K562 (cell line): ENCODE results near the gene PCBP3. TPM values are rescaled to one million over a fixed set of nuclear protein-coding genes. Genes with fewer than 3 reads are reported as not detected.

ENCODE experiments used
- CC2D1A ChIP-seq: fragments of 450-650 bp; IDR thresholded peaks from 2 replicates; pipeline ENCODE4 v1.6.1; 2017; ENCODE audit warnings: mild to moderate bottlenecking
- ZNF717 ChIP-seq: fragments of 250-450 bp; sonication (Bioruptor Pico); IDR thresholded peaks from 2 replicates; pipeline ENCODE4 v1.5.0; 2021
- polyA plus RNA-seq, 8 experiments: library from polyadenylated mRNA; depleted of rRNA in 4 of 8; stranded (reverse) in 5 of 8; unstranded in 3 of 8; fragments of >200 nt; fragmentation: Nextera tagmentation in 2 of 8; fragmentation: Illumina TruSeq in 1 of 8; extraction: Ambion mirVana in 2 of 8; extraction: Trizol in 1 of 8; gene quantifications; 2 replicates each; pipeline versions ENCODE4 v1.2.1 to v1.2.3, GENCODE V29; 2011 to 2014; ENCODE audit warnings: inconsistent platforms in 1 of 8, missing spikeins in 1 of 8
- total RNA-seq, 7 experiments: library from RNA; depleted of rRNA in 6 of 7; stranded (reverse); fragments of >200 nt in 6 of 7; fragmentation: Illumina TruSeq in 2 of 7; extraction: Trizol in 2 of 7; gene quantifications; 2 replicates each; pipeline versions ENCODE4 v1.2.1 to v1.2.3, GENCODE V29; 2011 to 2021; ENCODE audit warnings: low replicate concordance in 1 of 7
- TF ChIP-seq, protein P1 (sequence below): fragments of 250-450 bp; sonication (Bioruptor Pico); IDR thresholded peaks from 2 replicates; pipeline ENCODE4 v1.4.0; 2020
- TF ChIP-seq, protein P2 (sequence below): fragments of 450-650 bp; IDR thresholded peaks from 2 replicates; pipeline ENCODE4 v1.7.1; 2018; ENCODE audit warnings: mild to moderate bottlenecking, low read depth; ENCODE audit not compliant: partially characterized antibody

Gene PCBP3
- total and polyA plus RNA-seq, 9 of the 15 experiments (the other 6 are each of a cell fraction or from before 2014, with no cell fraction given) = 0.18 TPM; not detected in 8

- TF ChIP-seq, protein P1, sequence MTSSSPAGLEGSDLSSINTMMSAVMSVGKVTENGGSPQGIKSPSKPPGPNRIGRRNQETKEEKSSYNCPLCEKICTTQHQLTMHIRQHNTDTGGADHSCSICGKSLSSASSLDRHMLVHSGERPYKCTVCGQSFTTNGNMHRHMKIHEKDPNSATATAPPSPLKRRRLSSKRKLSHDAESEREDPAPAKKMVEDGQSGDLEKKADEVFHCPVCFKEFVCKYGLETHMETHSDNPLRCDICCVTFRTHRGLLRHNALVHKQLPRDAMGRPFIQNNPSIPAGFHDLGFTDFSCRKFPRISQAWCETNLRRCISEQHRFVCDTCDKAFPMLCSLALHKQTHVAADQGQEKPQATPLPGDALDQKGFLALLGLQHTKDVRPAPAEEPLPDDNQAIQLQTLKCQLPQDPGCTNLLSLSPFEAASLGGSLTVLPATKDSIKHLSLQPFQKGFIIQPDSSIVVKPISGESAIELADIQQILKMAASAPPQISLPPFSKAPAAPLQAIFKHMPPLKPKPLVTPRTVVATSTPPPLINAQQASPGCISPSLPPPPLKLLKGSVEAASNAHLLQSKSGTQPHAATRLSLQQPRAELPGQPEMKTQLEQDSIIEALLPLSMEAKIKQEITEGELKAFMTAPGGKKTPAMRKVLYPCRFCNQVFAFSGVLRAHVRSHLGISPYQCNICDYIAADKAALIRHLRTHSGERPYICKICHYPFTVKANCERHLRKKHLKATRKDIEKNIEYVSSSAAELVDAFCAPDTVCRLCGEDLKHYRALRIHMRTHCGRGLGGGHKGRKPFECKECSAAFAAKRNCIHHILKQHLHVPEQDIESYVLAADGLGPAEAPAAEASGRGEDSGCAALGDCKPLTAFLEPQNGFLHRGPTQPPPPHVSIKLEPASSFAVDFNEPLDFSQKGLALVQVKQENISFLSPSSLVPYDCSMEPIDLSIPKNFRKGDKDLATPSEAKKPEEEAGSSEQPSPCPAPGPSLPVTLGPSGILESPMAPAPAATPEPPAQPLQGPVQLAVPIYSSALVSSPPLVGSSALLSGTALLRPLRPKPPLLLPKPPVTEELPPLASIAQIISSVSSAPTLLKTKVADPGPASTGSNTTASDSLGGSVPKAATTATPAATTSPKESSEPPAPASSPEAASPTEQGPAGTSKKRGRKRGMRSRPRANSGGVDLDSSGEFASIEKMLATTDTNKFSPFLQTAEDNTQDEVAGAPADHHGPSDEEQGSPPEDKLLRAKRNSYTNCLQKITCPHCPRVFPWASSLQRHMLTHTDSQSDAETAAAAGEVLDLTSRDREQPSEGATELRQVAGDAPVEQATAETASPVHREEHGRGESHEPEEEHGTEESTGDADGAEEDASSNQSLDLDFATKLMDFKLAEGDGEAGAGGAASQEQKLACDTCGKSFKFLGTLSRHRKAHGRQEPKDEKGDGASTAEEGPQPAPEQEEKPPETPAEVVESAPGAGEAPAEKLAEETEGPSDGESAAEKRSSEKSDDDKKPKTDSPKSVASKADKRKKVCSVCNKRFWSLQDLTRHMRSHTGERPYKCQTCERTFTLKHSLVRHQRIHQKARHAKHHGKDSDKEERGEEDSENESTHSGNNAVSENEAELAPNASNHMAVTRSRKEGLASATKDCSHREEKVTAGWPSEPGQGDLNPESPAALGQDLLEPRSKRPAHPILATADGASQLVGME = no peak
- 0 out of 2 replicates have a peak, but pooled peaks have one; percentile 31 for TF ChIP-seq CC2D1A
- no peak for TF ChIP-seq ZNF717
- TF ChIP-seq, protein P2, sequence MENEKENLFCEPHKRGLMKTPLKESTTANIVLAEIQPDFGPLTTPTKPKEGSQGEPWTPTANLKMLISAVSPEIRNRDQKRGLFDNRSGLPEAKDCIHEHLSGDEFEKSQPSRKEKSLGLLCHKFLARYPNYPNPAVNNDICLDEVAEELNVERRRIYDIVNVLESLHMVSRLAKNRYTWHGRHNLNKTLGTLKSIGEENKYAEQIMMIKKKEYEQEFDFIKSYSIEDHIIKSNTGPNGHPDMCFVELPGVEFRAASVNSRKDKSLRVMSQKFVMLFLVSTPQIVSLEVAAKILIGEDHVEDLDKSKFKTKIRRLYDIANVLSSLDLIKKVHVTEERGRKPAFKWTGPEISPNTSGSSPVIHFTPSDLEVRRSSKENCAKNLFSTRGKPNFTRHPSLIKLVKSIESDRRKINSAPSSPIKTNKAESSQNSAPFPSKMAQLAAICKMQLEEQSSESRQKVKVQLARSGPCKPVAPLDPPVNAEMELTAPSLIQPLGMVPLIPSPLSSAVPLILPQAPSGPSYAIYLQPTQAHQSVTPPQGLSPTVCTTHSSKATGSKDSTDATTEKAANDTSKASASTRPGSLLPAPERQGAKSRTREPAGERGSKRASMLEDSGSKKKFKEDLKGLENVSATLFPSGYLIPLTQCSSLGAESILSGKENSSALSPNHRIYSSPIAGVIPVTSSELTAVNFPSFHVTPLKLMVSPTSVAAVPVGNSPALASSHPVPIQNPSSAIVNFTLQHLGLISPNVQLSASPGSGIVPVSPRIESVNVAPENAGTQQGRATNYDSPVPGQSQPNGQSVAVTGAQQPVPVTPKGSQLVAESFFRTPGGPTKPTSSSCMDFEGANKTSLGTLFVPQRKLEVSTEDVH = no peak
Measured at GRCh38 chr21:45970674-45971615, 327.4 kb downstream of the PCBP3 start (continued).
